Retinal pigment epithelial cell (primary cell): ENCODE results near the gene PRPH.
"Not testable (repeated sequence)": the region's sequence is repeated elsewhere in the genome, so short reads cannot be mapped to it uniquely, and the experiment has no call there.

ENCODE experiments used
- DNase-seq: peaks from one replicate; pipeline ENCODE4 v3.0.0-alpha.2; 2010; ENCODE audit warnings: low read depth
- H3K4me3 ChIP-seq: 2 replicates; pipeline ENCODE4 v1.5.1; 2011; ENCODE audit warnings: mild to moderate bottlenecking, low read length, control low read depth, moderate library complexity
- CTCF ChIP-seq: conservative IDR thresholded peaks from 2 replicates; pipeline ENCODE4 v1.5.1; 2011; ENCODE audit warnings: low read depth, low read length, control low read depth, inconsistent platforms

The PRPH gene

GRCh38 chr12:49295082-49295936 is at the start of gene PRPH:
PRPH (plus strand) TSS chr12:49295147; CDS start chr12:49295201, 54 bp downstream.
- no peak for DNase-seq
- no peak for TF ChIP-seq CTCF
- no peak within 1 kb of the TSS for H3K4me3 ChIP-seq

- TF ChIP-seq CTCF, result no peak
- DNase-seq, result no peak
- no peak overlapping the region for H3K4me3 ChIP-seq
Measured at GRCh38 chr12:49251357-49251756, 43.6 kb upstream of the PRPH start.

- no peak overlapping the region for H3K4me3 ChIP-seq
- DNase-seq, result no peak
- TF ChIP-seq CTCF, result no peak
Measured at GRCh38 chr12:49253033-49253623, 41.8 kb upstream of the PRPH start.

GRCh38 chr12:49255456-49255855 is 39.5 kb upstream of the PRPH start:
- H3K4me3 ChIP-seq, DNase-seq: not testable (repeated sequence)

GRCh38 chr12:49255857-49256637 is 38.9 kb upstream of the PRPH start:
- H3K4me3 ChIP-seq, result no peak overlapping the region
- TF ChIP-seq CTCF, result no peak
- no peak for DNase-seq

- not testable (repeated sequence) for H3K4me3 ChIP-seq, DNase-seq
Measured at GRCh38 chr12:49257508-49258184, 37.3 kb upstream of the PRPH start.

GRCh38 chr12:49259452-49259851 is 35.5 kb upstream of the PRPH start:
- no peak for TF ChIP-seq CTCF
- H3K4me3 ChIP-seq, result no peak overlapping the region
- DNase-seq, result no peak
